T-helper 1 cell treated with Interleukin-12 subunit alpha and Interleukin-12 subunit beta and Interleukin-4 antibody, amounts not matched to agents 30 μg/mL and 1 μg/mL, for 36 hours (primary cell): Measurements from ENCODE around the gene PLK2.

Experiments used
- H3K27ac Mint-ChIP-seq: one replicate; pipeline ENCODE4 v1.8.0; 2021; ENCODE audit warnings: mild to moderate bottlenecking, mixed read lengths
- H3K27me3 Mint-ChIP-seq: one replicate; pipeline ENCODE4 v1.8.0; 2021; ENCODE audit warnings: low read depth, mixed read lengths
- H3K36me3 Mint-ChIP-seq: one replicate; pipeline ENCODE4 v1.8.0; 2021; ENCODE audit warnings: low read depth, mixed read lengths
- H3K4me1 Mint-ChIP-seq: one replicate; pipeline ENCODE4 v1.8.0; 2021; ENCODE audit warnings: low read depth, mixed read lengths
- H3K4me3 Mint-ChIP-seq: one replicate; pipeline ENCODE4 v1.8.0; 2021; ENCODE audit warnings: mild to moderate bottlenecking, moderate library complexity, mixed read lengths
- H3K9me3 Mint-ChIP-seq: one replicate; pipeline ENCODE4 v1.8.0; 2021; ENCODE audit warnings: mixed read lengths

Gene PLK2

GRCh38 chr5:58404734-58405133 is 55.2 kb downstream of the PLK2 start:
- Mint-ChIP-seq H3K4me3 (no peak overlapping the region), H3K9me3 (no peaks in the 10 kb centered on the region), H3K27ac (no peak overlapping the region), H3K36me3 (no peaks in the 10 kb centered on the region), H3K27me3 (peaks cover 17% of the 10 kb centered on the region), H3K4me1 (no peaks in the 10 kb centered on the region)
